SU-DHL-6 (cell line): ENCODE results near the gene MINPP1.

Source experiments
- CTCF ChIP-seq: fragments of 200-600 bp; sonication (generic); IDR thresholded peaks from one replicate; pipeline ENCODE4 v1.5.1; 2017; ENCODE audit warnings: antibody characterized with exemption, mild to moderate bottlenecking, low read length, moderate library complexity; ENCODE audit not compliant: insufficient read depth, poor library complexity, severe bottlenecking
- EZH2phosphoT487 ChIP-seq: fragments of 200-600 bp; sonication (generic), shearing (Covaris generic); conservative IDR thresholded peaks from 2 replicates; pipeline ENCODE4 v1.6.1; 2018; ENCODE audit warnings: mild to moderate bottlenecking, antibody characterized with exemption, low read length, moderate library complexity, mixed read lengths

- TF ChIP-seq CTCF (no peak), EZH2phosphoT487 (no peak)
These were observed 94.0 kb downstream of the MINPP1 start for GRCh38 chr10:87598700-87599099.
